ENCODE data around the gene MCF2L. TPM values are rescaled to one million over a fixed set of nuclear protein-coding genes. Genes with fewer than 3 reads are reported as not detected.

Gene MCF2L
- total RNA-seq, 1 donor from 2014 or later, result 9.7 TPM

DNA sequence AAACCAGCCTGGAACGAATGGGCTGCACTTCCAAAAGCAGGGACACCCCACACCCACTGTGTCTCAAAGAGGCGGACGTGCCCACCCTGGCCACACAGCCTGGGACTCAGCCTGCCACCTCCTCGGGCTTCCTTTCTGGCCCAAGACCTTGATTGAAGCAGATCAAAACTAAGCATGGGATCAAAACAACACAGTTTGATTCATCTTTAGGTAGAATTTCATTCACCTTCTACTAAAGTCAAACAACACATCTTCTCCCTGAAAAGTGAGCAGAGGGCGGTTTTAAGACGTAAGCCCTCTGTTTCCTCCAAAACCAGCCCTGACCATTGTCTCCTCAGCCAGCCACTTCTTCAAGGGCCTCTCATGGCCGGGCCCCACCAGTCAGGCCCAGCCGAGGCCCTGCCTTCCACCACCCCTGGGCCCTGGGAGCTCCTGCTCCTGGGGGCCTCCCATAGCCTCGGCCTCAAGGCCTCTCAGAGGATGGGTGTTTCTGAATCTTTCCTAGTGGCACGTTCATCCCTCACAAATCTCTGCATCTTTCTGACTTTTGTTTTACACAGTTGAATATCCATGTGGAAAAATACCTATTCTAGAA lies 147.3 kb downstream of the MCF2L start:
- no peak for ATAC-seq

DNA sequence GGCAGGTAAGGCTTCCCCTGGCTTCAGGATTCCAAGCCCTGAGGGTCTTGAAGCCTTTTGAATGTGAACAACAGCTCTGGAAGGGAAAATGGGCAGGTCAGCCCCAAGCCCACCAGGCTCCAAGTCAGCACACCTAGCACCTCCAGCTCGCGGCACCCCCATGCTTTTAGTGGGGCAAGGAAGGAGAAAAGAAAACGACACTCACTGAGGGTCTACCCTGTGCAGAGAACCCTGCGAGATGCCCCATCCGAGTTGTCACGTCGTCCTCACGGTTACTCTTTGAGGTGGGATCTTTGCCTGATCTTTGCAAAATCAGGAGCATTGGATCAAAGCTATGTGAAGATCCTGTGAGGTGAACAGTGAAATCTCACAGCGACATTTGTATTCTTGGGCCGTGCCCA lies 147.9 kb downstream of the MCF2L start:
- ATAC-seq, result no peak

DNA sequence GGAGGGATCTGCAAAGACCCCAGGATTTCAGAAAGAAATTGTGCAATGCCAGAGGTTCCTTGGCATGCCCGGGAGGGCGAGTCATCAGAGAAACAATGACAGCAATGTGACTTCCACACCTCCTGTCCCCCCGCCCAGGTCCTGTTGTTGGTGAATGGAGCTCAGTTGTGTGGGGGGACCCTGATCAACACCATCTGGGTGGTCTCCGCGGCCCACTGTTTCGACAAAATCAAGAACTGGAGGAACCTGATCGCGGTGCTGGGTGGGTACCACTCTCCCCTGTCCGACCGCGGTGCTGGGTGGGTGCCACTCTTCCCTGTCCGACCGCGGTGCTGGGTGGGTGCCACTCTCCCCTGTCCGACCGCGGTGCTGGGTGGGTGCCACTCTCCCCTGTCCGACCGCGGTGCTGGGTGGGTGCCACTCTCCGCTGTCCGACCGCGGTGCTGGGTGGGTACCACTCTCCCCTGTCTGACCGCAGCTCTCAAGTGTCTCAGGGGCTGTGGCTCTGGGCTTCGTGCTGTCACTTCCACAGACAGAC lies 148.4 kb downstream of the MCF2L start:
- no peak for ATAC-seq

DNA sequence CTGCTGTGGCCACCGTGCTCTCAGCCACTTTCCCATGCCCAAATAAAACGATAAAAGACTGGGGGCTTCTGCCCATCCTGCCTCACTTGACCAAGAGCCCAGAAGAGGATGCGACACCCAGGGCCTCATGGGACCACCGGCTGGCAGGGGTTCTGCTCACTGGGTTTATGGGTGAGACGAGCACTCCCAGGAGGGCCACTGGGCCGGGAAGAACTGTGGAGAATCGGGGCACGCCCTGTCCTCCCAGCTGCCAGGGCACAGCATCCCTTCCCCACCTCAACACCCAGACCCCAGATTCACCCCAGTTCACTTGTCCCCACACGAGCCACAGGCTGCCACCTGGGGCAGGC lies 148.9 kb downstream of the MCF2L start:
- ATAC-seq, result no peak

DNA sequence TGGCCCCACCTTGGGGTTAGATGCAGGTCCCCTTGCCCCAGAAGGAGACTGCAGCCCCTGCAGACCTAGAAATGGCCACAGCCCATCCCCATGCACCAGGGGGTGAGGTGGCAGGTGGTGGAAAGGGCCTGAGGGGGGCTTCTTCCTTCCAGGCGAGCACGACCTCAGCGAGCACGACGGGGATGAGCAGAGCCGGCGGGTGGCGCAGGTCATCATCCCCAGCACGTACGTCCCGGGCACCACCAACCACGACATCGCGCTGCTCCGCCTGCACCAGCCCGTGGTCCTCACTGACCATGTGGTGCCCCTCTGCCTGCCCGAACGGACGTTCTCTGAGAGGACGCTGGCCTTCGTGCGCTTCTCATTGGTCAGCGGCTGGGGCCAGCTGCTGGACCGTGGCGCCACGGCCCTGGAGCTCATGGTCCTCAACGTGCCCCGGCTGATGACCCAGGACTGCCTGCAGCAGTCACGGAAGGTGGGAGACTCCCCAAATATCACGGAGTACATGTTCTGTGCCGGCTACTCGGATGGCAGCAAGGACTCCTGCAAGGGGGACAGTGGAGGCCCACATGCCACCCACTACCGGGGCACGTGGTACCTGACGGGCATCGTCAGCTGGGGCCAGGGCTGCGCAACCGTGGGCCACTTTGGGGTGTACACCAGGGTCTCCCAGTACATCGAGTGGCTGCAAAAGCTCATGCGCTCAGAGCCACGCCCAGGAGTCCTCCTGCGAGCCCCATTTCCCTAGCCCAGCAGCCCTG lies 149.4 kb downstream of the MCF2L start:
- ATAC-seq, result no peak

DNA sequence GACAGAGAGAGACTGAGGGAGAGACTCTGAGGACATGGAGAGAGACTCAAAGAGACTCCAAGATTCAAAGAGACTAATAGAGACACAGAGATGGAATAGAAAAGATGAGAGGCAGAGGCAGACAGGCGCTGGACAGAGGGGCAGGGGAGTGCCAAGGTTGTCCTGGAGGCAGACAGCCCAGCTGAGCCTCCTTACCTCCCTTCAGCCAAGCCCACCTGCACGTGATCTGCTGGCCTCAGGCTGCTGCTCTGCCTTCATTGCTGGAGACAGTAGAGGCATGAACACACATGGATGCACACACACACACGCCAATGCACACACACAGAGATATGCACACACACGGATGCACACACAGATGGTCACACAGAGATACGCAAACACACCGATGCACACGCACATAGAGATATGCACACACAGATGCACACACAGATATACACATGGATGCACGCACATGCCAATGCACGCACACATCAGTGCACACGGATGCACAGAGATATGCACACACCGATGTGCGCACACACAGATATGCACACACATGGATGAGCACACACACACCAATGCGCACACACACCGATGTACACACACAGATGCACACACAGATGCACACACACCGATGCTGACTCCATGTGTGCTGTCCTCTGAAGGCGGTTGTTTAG lies 150.3 kb downstream of the MCF2L start:
- no peak for ATAC-seq

DNA sequence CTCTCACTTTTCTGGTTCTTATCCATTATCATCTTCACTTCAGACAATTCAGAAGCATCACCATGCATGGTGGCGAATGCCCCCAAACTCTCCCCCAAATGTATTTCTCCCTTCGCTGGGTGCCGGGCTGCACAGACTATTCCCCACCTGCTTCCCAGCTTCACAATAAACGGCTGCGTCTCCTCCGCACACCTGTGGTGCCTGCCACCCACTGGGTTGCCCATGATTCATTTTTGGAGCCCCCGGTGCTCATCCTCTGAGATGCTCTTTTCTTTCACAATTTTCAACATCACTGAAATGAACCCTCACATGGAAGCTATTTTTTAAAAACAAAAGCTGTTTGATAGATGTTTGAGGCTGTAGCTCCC lies 150.8 kb downstream of the MCF2L start:
- ATAC-seq, result no peak

DNA sequence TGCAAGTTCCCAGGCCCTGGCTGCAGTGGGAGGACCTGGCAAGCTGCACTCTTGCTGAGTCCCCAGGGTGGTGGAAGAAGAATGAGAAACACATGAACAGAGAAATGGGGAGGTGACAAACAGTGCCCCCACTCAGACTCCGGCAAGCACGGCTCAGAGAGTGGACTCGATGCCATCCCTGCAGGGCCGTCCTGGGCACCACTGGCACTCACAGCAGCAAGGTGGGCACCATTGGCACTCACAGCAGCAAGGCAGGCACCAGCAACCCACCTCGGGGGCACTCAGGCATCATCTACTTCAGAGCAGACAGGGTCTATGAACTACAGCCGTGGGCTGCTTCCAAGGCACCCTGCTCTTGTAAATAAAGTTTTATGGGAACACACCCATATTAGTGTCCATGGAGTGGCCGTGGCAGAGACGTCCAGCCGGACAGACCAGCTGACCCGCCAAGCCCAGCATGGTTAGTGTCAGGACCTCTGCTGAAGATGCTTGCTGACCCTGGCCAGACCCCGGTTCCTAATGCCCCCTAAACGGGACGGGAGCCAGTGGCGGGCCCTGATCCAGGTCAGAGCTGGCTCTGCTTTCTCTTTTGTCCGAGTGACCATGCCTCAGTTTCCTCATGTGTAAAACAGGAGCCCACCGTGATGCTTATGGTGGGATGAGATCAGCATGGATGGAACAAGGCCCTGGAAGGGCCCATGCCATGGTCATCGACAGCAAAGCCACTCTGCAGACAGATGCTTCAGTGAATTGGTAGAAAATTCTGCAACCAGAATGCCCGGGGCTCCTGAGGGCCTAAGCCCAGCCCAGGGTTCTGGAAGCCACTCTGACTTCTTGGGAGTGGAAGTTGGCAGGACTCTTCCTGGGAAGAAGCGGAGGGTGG lies 151.5 kb downstream of the MCF2L start:
- no peak for ATAC-seq

DNA sequence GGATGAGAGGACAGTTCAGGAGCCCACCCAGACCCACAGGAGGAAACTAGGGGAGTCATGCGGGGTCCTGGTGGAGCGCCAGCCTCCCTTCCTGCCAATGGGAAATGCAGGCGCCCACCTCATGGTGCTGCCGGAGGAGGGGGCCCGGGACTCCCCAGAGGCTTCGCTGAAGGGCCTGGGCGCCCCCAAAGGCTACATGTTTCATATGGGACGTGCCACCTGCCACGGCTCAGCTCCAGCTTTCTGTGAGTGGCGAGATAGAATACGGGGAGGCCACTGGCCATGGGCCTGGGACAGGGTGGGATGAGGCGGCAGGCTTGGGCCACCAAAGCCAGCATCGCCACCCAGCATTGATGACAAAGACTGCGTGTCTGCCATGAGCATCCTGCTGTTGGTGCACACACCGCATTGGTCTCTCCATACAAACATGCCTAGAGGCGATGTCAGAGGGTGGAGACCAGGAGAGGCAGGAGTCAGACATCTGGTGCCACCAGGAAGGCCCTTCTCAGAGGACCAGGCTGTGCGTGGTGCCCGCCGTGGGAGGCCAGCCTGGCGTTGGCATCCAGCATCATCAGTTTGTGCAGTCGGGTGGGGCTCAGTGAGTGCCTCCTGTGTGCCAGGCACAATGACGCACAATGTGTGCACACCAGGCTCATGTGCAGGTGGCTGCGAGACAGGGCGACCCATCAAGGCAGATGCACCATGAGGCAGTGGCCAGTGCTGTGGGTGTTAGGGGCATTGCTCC lies 152.3 kb downstream of the MCF2L start:
- no peak for ATAC-seq

DNA sequence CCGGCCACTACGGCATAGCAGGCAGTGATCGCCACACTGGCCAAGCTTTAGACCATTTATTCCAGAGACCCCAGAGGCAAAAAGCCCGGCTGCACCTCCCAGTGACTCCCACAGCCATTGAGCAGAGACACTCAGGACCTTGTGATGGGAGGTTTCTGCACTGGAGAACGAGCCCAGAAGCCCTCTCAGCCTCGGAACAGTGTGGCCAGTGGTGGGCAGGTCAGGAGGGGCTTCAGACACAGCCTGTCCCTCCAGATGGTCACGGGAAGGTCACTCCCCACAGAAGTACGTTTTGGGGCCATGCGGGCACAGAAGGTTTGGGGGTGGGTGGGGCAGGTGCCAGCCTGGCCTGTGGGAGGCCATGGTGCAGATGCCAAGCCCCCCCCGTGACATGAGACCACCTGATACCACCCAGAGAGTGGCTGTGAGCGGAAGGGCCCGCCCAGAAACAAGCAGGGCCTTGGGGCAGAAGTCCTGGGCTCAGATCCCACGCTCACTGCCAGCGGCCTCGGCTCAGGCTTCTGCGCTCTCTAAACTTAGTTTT lies 153.0 kb downstream of the MCF2L start:
- no peak for ATAC-seq

DNA sequence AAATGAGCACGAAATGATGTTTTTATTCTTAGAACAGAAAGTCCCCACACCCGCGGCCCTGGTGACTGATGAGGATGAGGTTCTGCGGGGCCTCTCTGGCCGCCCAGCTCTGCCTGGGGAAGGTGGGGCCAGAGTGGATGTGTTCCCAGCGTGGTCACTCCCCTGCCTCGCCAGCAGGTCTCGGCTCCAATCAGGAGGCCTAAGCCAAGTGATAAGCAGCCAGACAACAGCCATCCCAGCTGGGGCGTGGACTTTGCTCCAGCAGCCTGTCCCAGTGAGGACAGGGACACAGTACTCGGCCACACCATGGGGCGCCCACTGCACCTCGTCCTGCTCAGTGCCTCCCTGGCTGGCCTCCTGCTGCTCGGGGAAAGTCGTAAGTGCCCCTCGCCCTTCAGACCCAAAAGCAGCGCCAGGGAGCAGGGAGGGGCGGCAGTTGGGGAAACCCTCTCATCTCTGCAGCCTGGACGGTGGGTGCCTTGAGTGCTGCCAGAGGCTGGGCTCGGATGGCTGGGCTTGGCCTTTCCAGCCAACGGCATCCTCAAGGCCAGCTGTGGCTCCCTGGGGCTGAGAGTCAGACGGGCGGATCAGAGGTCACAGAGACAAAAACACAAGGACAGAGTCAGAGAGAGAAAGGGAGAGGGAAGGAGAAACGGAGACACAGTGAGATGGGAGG lies 153.7 kb downstream of the MCF2L start, which contains the start of gene F10:
Gene F10 (plus strand): TSS at position 250 of the 676 bp plus-strand sequence. CDS start 57 bp downstream, at position 307.
- ATAC-seq, result no peak

DNA sequence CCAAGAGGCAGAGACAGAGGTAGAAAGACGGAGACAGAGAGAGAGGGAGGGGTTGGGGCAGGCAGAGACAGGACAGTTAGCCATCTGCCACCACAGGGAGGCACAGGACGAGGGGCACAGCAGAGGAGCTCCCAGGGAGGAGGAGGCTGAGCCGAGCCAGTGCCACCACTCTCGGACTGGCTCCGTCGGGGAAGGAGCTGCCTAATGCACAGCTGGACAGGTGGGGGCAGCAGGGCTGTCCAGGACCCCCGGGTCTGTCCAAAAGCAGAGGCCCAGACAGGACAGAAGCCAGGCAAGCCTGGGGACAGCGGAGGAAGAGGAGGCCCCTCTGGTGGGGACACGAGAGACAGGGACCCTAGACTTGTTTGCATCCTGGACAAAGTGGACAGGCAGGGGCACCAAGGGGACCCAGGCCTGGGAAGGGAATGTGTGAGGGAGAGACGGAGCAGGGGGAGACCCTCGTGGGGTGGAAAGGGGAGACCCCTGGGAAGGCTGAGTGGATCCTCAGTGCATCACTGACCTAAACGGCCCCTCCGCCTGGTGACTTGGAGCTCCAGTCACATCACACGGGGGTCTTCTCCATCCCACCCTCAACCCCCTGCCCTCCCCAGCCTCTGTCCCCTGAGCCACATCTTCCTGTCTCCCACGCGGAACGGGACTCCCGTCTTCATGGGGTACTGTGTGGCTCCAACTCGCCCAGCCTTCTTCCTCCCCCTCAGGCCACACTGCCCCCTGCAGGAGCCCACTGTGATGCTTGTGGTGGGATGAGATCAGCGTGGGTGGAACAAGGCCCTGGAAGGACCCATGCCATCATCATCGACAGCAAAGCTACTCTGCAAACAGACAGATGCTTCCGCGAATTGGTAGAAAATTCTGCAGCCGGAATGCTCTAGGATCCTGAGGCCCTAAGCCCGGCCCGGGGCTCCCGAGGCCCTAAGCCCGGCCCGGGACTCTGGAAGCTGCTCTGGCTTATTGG lies 154.5 kb downstream of the MCF2L start:
- no peak for ATAC-seq

DNA sequence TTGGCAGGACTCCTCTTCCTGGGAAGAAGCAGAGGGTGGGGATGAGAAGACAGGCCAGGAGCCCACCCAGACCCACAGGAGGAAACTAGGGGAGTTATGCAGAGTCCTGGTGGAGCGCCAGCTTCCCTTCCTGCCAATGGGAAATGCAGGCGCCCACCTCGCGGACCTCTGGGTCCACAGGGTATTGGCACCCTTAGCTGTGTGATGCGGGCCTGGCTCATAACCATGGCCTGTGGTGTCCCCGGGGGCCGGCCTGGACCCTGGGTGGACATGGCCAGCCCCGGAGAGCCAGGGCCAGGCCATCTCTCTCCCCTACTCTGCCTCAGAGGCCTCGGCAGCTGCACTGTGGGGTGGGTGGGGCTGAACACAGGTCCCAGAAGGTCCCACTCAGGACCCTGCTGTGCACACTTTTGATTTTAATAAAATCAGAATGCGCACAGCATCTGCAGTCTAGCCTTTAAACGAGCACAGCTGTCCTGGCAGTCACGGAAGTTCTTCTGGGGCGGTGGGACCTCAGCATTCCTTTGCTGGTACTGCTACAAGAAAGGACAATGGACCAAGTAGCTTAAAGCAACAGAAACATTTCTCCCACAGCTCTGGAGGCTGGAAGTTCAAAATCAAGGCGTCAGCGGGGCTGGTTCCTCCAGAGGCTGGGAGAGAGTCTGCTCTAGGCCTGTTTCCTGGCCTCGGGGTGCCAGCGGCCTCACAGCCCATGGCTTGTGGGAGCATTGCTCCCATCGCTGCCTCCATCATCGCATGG lies 155.4 kb downstream of the MCF2L start:
- no peak for ATAC-seq

DNA sequence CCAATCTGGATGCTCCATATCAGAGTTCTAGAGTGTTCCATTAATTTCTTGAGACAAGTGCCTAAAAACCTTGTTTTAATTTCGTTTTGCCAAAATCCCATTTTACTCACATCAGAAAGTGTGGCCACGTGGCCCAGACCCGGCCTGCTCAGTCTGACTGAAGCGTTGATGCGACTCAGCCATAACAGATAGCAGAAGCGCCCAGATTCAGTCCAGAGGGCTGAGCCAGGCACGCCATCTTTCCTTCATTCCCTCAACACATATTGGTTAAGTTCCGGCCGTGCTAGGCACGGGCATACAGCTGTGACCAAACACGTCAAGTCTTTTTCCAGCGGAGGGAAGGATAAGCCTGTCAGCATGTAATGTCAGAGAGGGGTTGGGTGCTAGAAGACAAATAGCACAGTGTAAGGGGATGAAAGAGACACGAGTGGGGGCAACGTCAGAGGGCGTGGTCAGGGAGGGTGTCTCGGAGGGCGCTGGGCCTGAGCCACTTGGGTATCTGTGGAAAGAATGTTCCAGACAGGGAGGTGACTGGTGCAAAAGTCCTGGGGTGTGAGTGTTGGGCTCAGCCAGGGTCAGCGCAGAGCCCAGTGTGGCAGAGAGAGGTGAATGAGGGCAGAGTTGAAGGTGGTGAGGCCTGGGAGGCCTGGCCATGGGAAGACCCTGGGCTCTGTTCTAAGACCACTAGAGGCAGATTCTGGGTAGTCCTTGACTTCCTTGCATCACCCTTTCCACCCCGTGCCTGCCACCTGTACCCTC lies 156.7 kb downstream of the MCF2L start:
- no peak for ATAC-seq

DNA sequence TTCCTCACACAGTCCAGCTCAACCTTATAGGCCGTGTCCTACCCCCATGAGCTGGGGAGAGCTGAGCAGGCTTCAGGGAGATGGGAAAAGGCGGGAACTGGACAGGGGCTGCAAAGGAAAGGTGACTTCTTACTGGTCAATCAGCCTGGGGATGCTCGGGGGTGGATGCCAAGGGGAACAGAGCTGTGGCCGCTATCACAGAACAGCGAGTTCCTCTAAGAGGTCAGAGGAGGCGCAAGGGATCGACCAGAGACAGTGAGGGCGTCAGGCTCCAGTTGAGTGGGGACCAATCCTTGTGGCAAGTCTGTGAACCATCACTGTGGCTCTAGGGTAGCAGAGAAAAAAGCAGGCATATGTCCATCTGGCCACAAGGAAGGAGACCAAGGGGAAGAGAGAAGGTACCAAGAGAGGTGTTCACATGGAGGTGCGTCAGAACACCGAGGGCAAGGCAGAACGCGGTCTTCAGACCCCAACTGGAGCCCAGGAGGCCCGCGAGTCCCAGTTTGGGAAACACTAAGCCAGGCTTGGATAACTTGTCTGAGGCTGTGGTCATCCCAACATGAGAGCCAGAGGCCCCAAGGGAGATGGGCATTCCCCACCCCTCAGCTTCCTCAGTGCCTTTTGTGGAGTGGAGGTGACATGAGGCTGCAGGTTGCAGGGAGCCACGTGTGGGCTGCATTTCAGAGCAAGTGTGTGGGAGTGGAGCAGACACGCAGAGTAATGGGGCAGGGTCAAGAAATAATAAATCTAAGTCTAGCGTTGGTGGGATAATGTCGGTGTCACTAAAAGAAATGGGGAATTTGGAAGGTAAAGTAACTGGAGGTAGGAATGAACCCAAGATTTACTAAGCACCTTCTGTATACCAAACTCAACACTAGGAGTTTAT lies 157.5 kb downstream of the MCF2L start:
- ATAC-seq, result no peak

DNA sequence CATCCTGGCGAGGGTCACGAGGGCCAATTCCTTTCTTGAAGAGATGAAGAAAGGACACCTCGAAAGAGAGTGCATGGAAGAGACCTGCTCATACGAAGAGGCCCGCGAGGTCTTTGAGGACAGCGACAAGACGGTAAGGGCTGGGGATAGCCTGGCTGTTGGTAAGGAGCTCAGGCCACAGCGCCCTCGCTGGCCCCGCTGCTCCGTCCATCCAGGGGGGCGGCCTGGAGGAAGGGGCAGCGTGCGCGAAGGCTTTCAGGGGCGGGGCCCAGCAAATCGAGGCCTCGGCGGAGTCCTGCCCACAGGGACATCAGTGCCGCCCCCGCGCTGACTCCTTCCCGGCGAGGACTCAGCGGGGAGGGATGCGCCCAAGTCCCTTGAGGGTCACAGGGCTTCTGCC lies 160.5 kb downstream of the MCF2L start:
- ATAC-seq, result no peak

Measured in esophagus mucosa (tissue), 1 donor.